OCI-LY1 (cell line): ENCODE results near the gene EML1.

ENCODE experiments used
- H2AFZ ChIP-seq: fragments of 200-600 bp; sonication (generic), shearing (Covaris generic); 2 replicates; pipeline ENCODE4 v1.6.0; 2014; ENCODE audit warnings: antibody characterized with exemption, mild to moderate bottlenecking, low read length
- H3F3A ChIP-seq: fragments of 200-600 bp; sonication (generic), shearing (Covaris generic); 2 replicates; pipeline ENCODE4 v1.6.0; 2014; ENCODE audit warnings: mild to moderate bottlenecking, antibody characterized with exemption, low read length, moderate library complexity; ENCODE audit not compliant: insufficient read depth
- H3K27ac ChIP-seq: fragments of 200-600 bp; sonication (generic); 2 replicates; pipeline ENCODE4 v1.5.1; 2014; ENCODE audit warnings: low read length, mixed run types, mild to moderate bottlenecking, low read depth; ENCODE audit not compliant: poor library complexity, severe bottlenecking
- H3K27me3 ChIP-seq: fragments of 200-600 bp; sonication (generic); 2 replicates; pipeline ENCODE4 v1.6.0; 2014; ENCODE audit warnings: antibody characterized with exemption, mild to moderate bottlenecking, low read length, moderate library complexity; ENCODE audit not compliant: insufficient read depth
- H3K36me3 ChIP-seq: fragments of 200-600 bp; sonication (generic); 2 replicates; pipeline ENCODE4 v1.6.1; 2014; ENCODE audit warnings: mild to moderate bottlenecking, antibody characterized with exemption, low read length, moderate library complexity, mixed read lengths; ENCODE audit not compliant: insufficient read depth
- H3K4me1 ChIP-seq: fragments of 200-600 bp; sonication (generic); 2 replicates; pipeline ENCODE4 v1.5.1; 2014; ENCODE audit warnings: mild to moderate bottlenecking, low read length, moderate library complexity; ENCODE audit not compliant: insufficient read depth, severe bottlenecking
- H3K4me2 ChIP-seq: fragments of 200-600 bp; sonication (generic), shearing (Covaris generic); 2 replicates; pipeline ENCODE4 v1.6.1; 2014; ENCODE audit warnings: low read length
- H3K4me3 ChIP-seq: fragments of 200-600 bp; sonication (generic); 2 replicates; pipeline ENCODE4 v1.5.1; 2014; ENCODE audit warnings: low read length, low read depth, mild to moderate bottlenecking, mixed read lengths; ENCODE audit not compliant: poor library complexity, severe bottlenecking
- H3K79me2 ChIP-seq: fragments of 200-600 bp; shearing (Covaris generic); 2 replicates; pipeline ENCODE4 v1.6.1; 2016; ENCODE audit warnings: mixed run types, low read length, mixed read lengths; ENCODE audit not compliant: insufficient read depth
- H3K9ac ChIP-seq: fragments of 200-600 bp; sonication (generic), shearing (Covaris generic); 2 replicates; pipeline ENCODE4 v1.6.1; 2014; ENCODE audit warnings: mild to moderate bottlenecking, low read length, mixed read lengths
- H3K9me2 ChIP-seq: fragments of 200-600 bp; sonication (generic), shearing (Covaris generic); 2 replicates; pipeline ENCODE4 v1.6.1; 2014; ENCODE audit warnings: low read depth, mild to moderate bottlenecking, low read length, mixed read lengths
- H3K9me3 ChIP-seq: fragments of 200-600 bp; shearing (Covaris generic); 2 replicates; pipeline ENCODE4 v1.6.1; 2014; ENCODE audit warnings: low read length, mixed read lengths
- H4K20me1 ChIP-seq: fragments of 200-600 bp; sonication (generic), shearing (Covaris generic); 2 replicates; pipeline ENCODE4 v1.6.0; 2016; ENCODE audit warnings: mild to moderate bottlenecking, low read length; ENCODE audit not compliant: insufficient read depth
- CTCF ChIP-seq: fragments of 200-600 bp; sonication (generic), shearing (Covaris generic); IDR thresholded peaks from 2 replicates; pipeline ENCODE4 v1.5.1; 2017; ENCODE audit warnings: mild to moderate bottlenecking, antibody characterized with exemption, low read length, moderate library complexity, mixed read lengths
- EZH2 ChIP-seq: fragments of 200-600 bp; sonication (generic), shearing (Covaris generic); IDR thresholded peaks from 2 replicates; pipeline ENCODE4 v1.8.0; 2017; ENCODE audit warnings: borderline replicate concordance, mixed run types, mild to moderate bottlenecking, antibody characterized with exemption, low read length, moderate library complexity, mixed read lengths

Gene EML1

GRCh38 chr14:99768381-99768780 is 24.8 kb upstream of the EML1 start:
- Histone ChIP-seq H3K9ac (no peak overlapping the region), H3K4me1 (no peaks in the 10 kb centered on the region), H3K27me3 (peaks cover 4% of the 10 kb centered on the region), H3K4me2 (no peak overlapping the region), H4K20me1 (no peaks in the 10 kb centered on the region), H3F3A (no peaks in the 10 kb centered on the region), H3K36me3 (no peaks in the 10 kb centered on the region), H3K4me3 (no peak overlapping the region), H2AFZ (no peak overlapping the region), H3K79me2 (no peaks in the 10 kb centered on the region), H3K9me2 (no peaks in the 10 kb centered on the region), H3K9me3 (no peaks in the 10 kb centered on the region), H3K27ac (no peak overlapping the region)
- no peak for TF ChIP-seq EZH2
- no peak for TF ChIP-seq CTCF

- Histone ChIP-seq H3K9me2 (no peaks in the 10 kb centered on the region), H3K27ac (no peak overlapping the region), H3K27me3 (peaks cover 4% of the 10 kb centered on the region), H3F3A (no peaks in the 10 kb centered on the region), H3K79me2 (no peaks in the 10 kb centered on the region), H4K20me1 (no peaks in the 10 kb centered on the region), H3K4me2 (no peak overlapping the region), H3K4me1 (no peaks in the 10 kb centered on the region), H3K4me3 (no peak overlapping the region), H3K36me3 (no peaks in the 10 kb centered on the region), H2AFZ (no peak overlapping the region), H3K9me3 (no peaks in the 10 kb centered on the region), H3K9ac (no peak overlapping the region)
- TF ChIP-seq EZH2 (no peak), CTCF (no peak)
Measured at GRCh38 chr14:99769123-99769522, 24.1 kb upstream of the EML1 start.

GRCh38 chr14:99769799-99770198 is 23.4 kb upstream of the EML1 start:
- H3K36me3 ChIP-seq: no peaks in the 10 kb centered on the region
- H2AFZ ChIP-seq: no peak overlapping the region
- H3F3A ChIP-seq: no peaks in the 10 kb centered on the region
- H4K20me1 ChIP-seq: no peaks in the 10 kb centered on the region
- no peak overlapping the region for H3K4me2 ChIP-seq
- H3K27ac ChIP-seq: no peak overlapping the region
- no peaks in the 10 kb centered on the region for H3K4me1 ChIP-seq
- H3K79me2 ChIP-seq: no peaks in the 10 kb centered on the region
- H3K9me2 ChIP-seq: no peaks in the 10 kb centered on the region
- no peak overlapping the region for H3K9ac ChIP-seq
- H3K27me3 ChIP-seq: peaks cover 4% of the 10 kb centered on the region
- no peak for TF ChIP-seq CTCF
- TF ChIP-seq EZH2: no peak
- no peak overlapping the region for H3K4me3 ChIP-seq
- no peaks in the 10 kb centered on the region for H3K9me3 ChIP-seq
